WTC11 (cell line): ENCODE results near the gene EPN1. TPM values are rescaled to one million over a fixed set of nuclear protein-coding genes. Genes with fewer than 3 reads are reported as not detected.

Source experiments
- ATAC-seq: fragments of 200-7000 bp; cut with Tn5 transposase; 2 replicates; pipeline ENCODE4 v1.10.0; 2021; ENCODE audit warnings: mild to moderate bottlenecking, moderate library complexity
- CTCF ChIA-PET: fragments of 300-600 bp; sonication (Branson Sonifier 250); formaldehyde crosslinking; loops from one replicate; lab custom pipeline; 2021; ENCODE audit warnings: antibody characterized with exemption; lab: Charles Lee
- POLR2A ChIA-PET: fragments of 350-600 bp; sonication (Branson Sonifier 250); formaldehyde crosslinking; loops from one replicate; lab custom pipeline; 2021; ENCODE audit warnings: antibody characterized with exemption; lab: Charles Lee
- DNase-seq: peaks from one replicate; pipeline ENCODE4 v3.0.0; 2021; ENCODE audit warnings: low spot score
- H3K27ac Mint-ChIP-seq: 2 replicates; pipeline ENCODE4 v1.8.0; 2021; ENCODE audit warnings: mixed read lengths
- H3K27me3 Mint-ChIP-seq: 2 replicates; pipeline ENCODE4 v1.8.0; 2021; ENCODE audit warnings: low read depth, mild to moderate bottlenecking, moderate library complexity, mixed read lengths
- H3K36me3 Mint-ChIP-seq: 2 replicates; pipeline ENCODE4 v1.8.0; 2021; ENCODE audit warnings: mixed read lengths
- H3K4me1 Mint-ChIP-seq: 2 replicates; pipeline ENCODE4 v1.8.0; 2022; ENCODE audit warnings: mixed read lengths
- H3K4me3 Mint-ChIP-seq: 2 replicates; pipeline ENCODE4 v1.8.0; 2021; ENCODE audit warnings: mild to moderate bottlenecking, moderate library complexity, mixed read lengths
- H3K9me3 Mint-ChIP-seq: 2 replicates; pipeline ENCODE4 v1.8.0; 2021; ENCODE audit warnings: mixed read lengths
- CREB1 ChIP-seq: sonication (generic); formaldehyde crosslinking; IDR thresholded peaks from 2 replicates; pipeline ENCODE4 v1.8.0; 2023; ENCODE audit warnings: mild to moderate bottlenecking, missing genetic modification reagents
- CREM ChIP-seq: sonication (generic); formaldehyde crosslinking; IDR thresholded peaks from 2 replicates; pipeline ENCODE4 v1.8.1; 2022; ENCODE audit warnings: mild to moderate bottlenecking, missing genetic modification reagents, moderate library complexity
- E2F4 ChIP-seq: sonication (generic); formaldehyde crosslinking; IDR thresholded peaks from 2 replicates; pipeline ENCODE4 v1.8.1; 2022; ENCODE audit warnings: low read depth, mild to moderate bottlenecking, moderate library complexity, missing genetic modification reagents, borderline replicate concordance
- ESRRA ChIP-seq: sonication (generic); formaldehyde crosslinking; IDR thresholded peaks from 2 replicates; pipeline ENCODE4 v1.8.1; 2022; ENCODE audit warnings: mild to moderate bottlenecking, missing genetic modification reagents, borderline replicate concordance
- FOXP1 ChIP-seq: sonication (generic); formaldehyde crosslinking; IDR thresholded peaks from 2 replicates; pipeline ENCODE4 v1.8.0; 2022; ENCODE audit warnings: missing genetic modification reagents, mild to moderate bottlenecking, moderate library complexity, borderline replicate concordance
- FOXP4 ChIP-seq: sonication (generic); formaldehyde crosslinking; IDR thresholded peaks from 2 replicates; pipeline ENCODE4 v1.8.0; 2022; ENCODE audit warnings: mild to moderate bottlenecking, missing genetic modification reagents
- GABPB1 ChIP-seq: sonication (generic); formaldehyde crosslinking; IDR thresholded peaks from 2 replicates; pipeline ENCODE4 v1.8.1; 2023; ENCODE audit warnings: mild to moderate bottlenecking, missing genetic modification reagents
- GRHL2 ChIP-seq: fragments of 250-450 bp; sonication (Bioruptor Pico); IDR thresholded peaks from 2 replicates; pipeline ENCODE4 v1.8.0; 2022; ENCODE audit warnings: mild to moderate bottlenecking, moderate library complexity; ENCODE audit not compliant: insufficient replicate concordance, severe bottlenecking
- GTF2I ChIP-seq: fragments of 250-450 bp; sonication (Bioruptor Pico); conservative IDR thresholded peaks from 2 replicates; pipeline ENCODE4 v1.4.0; 2021; ENCODE audit warnings: mild to moderate bottlenecking
- PRRX2 ChIP-seq: fragments of 250-450 bp; sonication (Bioruptor Pico); IDR thresholded peaks from 2 replicates; pipeline ENCODE4 v1.8.0; 2021; ENCODE audit warnings: mild to moderate bottlenecking
- TEAD1 ChIP-seq: sonication (generic); formaldehyde crosslinking; IDR thresholded peaks from 2 replicates; pipeline ENCODE4 v1.8.0; 2022; ENCODE audit warnings: mild to moderate bottlenecking, missing genetic modification reagents
- ZNF232 ChIP-seq: sonication (generic); formaldehyde crosslinking; IDR thresholded peaks from 2 replicates; pipeline ENCODE4 v1.8.0; 2022; ENCODE audit warnings: mild to moderate bottlenecking, missing genetic modification reagents
- ZNF317 ChIP-seq: sonication (generic); formaldehyde crosslinking; IDR thresholded peaks from 2 replicates; pipeline ENCODE4 v1.8.1; 2023; ENCODE audit warnings: low read depth, mild to moderate bottlenecking, moderate library complexity, missing genetic modification reagents, borderline replicate concordance
- total RNA-seq: library from RNA; stranded (reverse); gene quantifications from 3 replicates; pipeline ENCODE4 v1.2.3, GENCODE V29; 2021
- TF ChIP-seq, protein P1 (sequence below): sonication (generic); formaldehyde crosslinking; IDR thresholded peaks from 2 replicates; pipeline ENCODE4 v1.8.0; 2022; ENCODE audit warnings: missing genetic modification reagents
- TF ChIP-seq, protein P2 (sequence below): sonication (generic); formaldehyde crosslinking; IDR thresholded peaks from 2 replicates; pipeline ENCODE4 v1.8.1; 2022; ENCODE audit warnings: missing genetic modification reagents, borderline replicate concordance

EPN1 gene
- total RNA-seq, 1 experiment from 2014 or later, result 234 TPM

DNA sequence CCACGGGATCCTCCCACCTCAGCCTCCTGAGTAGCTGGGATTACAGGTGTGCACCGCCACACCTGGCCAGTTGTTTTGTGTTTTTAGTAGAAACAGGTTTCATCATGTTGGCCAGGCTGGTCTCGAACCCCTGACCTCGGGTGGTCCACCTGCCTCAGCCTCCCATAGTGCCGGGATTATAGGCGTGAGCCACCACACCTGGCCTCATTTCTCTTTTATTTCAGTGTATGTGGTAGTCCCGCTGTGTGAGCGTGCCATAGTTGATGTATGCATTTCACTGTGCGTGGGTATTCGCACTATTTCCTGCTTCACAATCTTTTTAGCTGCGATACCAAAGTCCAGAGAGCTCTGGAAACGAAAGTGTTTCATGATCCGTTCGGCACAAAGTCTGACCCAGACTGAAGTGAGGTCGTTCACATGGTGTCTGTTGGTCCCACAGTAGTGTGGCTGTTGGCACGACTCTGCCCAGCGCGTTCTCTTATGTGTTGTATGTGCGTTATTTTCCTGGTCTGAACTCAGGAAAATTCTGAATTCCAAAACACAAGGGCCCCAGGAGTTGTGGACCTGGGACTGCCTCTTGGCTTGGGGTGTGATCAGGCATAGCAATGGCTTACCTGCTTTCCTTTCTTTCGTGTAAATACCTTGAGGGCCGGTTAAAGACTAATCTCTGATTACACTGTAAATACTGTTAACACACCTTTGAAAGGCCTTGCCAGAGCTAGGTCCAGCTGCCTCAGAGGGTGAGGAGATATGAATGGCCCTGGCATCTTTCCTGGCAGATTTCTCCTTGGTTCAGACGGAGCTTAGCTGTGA lies 8.6 kb downstream of the EPN1 start:
- no peaks in the 10 kb centered on the region for H3K4me1 Mint-ChIP-seq

GRCh38 chr19:55684946-55685681 lies 10.1 kb downstream of the EPN1 start:
- ChIA-PET CTCF (interaction anchor here (1.4 kb wide), 1 partner anchor 14 kb away, joined by 6 read pairs; no protein-coding TSS in a partner anchor), POLR2A (no interaction called here)
- no peak for ATAC-seq
- H3K4me1 Mint-ChIP-seq, result no peaks in the 10 kb centered on the region
- TF ChIP-seq TEAD1 (CRISPR knock-in tag), result no peak
- no peak for TF ChIP-seq FOXP4 (CRISPR knock-in tag)
- TF ChIP-seq GTF2I (CRISPR knock-in tag), result no peak
- TF ChIP-seq CREB1 (CRISPR knock-in tag), result no peak
- no peak for DNase-seq
- no peaks in the 10 kb centered on the region for H3K27me3 Mint-ChIP-seq
- no peak overlapping the region for H3K27ac Mint-ChIP-seq
- H3K36me3 Mint-ChIP-seq, result peaks cover 13% of the 10 kb centered on the region; the same call in 1 of the 2 replicates
- no peak overlapping the region for H3K4me3 Mint-ChIP-seq
- no peaks in the 10 kb centered on the region for H3K9me3 Mint-ChIP-seq

More for the DNA sequence above, 8.6 kb downstream of the EPN1 start:
- TF ChIP-seq, protein P1, sequence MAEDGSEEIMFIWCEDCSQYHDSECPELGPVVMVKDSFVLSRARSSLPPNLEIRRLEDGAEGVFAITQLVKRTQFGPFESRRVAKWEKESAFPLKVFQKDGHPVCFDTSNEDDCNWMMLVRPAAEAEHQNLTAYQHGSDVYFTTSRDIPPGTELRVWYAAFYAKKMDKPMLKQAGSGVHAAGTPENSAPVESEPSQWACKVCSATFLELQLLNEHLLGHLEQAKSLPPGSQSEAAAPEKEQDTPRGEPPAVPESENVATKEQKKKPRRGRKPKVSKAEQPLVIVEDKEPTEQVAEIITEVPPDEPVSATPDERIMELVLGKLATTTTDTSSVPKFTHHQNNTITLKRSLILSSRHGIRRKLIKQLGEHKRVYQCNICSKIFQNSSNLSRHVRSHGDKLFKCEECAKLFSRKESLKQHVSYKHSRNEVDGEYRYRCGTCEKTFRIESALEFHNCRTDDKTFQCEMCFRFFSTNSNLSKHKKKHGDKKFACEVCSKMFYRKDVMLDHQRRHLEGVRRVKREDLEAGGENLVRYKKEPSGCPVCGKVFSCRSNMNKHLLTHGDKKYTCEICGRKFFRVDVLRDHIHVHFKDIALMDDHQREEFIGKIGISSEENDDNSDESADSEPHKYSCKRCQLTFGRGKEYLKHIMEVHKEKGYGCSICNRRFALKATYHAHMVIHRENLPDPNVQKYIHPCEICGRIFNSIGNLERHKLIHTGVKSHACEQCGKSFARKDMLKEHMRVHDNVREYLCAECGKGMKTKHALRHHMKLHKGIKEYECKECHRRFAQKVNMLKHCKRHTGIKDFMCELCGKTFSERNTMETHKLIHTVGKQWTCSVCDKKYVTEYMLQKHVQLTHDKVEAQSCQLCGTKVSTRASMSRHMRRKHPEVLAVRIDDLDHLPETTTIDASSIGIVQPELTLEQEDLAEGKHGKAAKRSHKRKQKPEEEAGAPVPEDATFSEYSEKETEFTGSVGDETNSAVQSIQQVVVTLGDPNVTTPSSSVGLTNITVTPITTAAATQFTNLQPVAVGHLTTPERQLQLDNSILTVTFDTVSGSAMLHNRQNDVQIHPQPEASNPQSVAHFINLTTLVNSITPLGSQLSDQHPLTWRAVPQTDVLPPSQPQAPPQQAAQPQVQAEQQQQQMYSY (CRISPR knock-in tag), result no peak
- TF ChIP-seq GABPB1 (CRISPR knock-in tag), result peak; percentile 14; the same call in 1 of the 2 replicates
- ATAC-seq (no peak), DNase-seq (no peak)
- Mint-ChIP-seq H3K27me3 (no peaks in the 10 kb centered on the region), H3K36me3 (peaks cover 23% of the 10 kb centered on the region), H3K27ac (no peak overlapping the region), H3K4me3 (no peak overlapping the region), H3K9me3 (no peaks in the 10 kb centered on the region)
- POLR2A ChIA-PET, result no interaction called here
- CTCF ChIA-PET, result interaction anchor here (1.0 to 1.4 kb wide), 2 partner anchors 12 to 393 kb away, joined by 3 to 6 read pairs; no protein-coding TSS in a partner anchor

- POLR2A ChIA-PET, result no interaction called here
- no peaks in the 10 kb centered on the region for H3K4me1 Mint-ChIP-seq
- no peak overlapping the region for H3K27ac Mint-ChIP-seq
- H3K36me3 Mint-ChIP-seq, result peaks cover 12% of the 10 kb centered on the region; the same call in 1 of the 2 replicates
- DNase-seq (no peak), ATAC-seq (no peak)
- CTCF ChIA-PET, result no interaction called here
- no peak overlapping the region for H3K4me3 Mint-ChIP-seq
- no peaks in the 10 kb centered on the region for H3K9me3 Mint-ChIP-seq
- H3K27me3 Mint-ChIP-seq, result no peaks in the 10 kb centered on the region
- TF ChIP-seq ESRRA (no peak), ZNF317 (CRISPR knock-in tag) (no peak), ZNF232 (no peak), FOXP1 (CRISPR knock-in tag) (no peak), PRRX2 (CRISPR knock-in tag) (no peak), CREM (no peak), GRHL2 (no peak), E2F4 (CRISPR knock-in tag) (no peak)
- TF ChIP-seq, protein P2, sequence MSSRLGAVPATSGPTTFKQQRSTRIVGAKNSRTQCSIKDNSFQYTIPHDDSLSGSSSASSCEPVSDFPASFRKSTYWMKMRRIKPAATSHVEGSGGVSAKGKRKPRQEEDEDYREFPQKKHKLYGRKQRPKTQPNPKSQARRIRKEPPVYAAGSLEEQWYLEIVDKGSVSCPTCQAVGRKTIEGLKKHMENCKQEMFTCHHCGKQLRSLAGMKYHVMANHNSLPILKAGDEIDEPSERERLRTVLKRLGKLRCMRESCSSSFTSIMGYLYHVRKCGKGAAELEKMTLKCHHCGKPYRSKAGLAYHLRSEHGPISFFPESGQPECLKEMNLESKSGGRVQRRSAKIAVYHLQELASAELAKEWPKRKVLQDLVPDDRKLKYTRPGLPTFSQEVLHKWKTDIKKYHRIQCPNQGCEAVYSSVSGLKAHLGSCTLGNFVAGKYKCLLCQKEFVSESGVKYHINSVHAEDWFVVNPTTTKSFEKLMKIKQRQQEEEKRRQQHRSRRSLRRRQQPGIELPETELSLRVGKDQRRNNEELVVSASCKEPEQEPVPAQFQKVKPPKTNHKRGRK, result no peak
- TF ChIP-seq, protein P1 (CRISPR knock-in tag), result no peak
Observed at GRCh38 chr19:55685776-55686175, 10.8 kb downstream of the EPN1 start.
